HG03378 (cell line): ENCODE data around the gene POLH.
"Not testable (repeated sequence)": the region's sequence is repeated elsewhere in the genome, so short reads cannot be mapped to it uniquely, and the experiment has no call there.

Experiments
- ATAC-seq: cut with Tn5 transposase; IDR thresholded peaks from one replicate; pipeline ENCODE4 v1.9.1; 2021; ENCODE audit warnings: mild to moderate bottlenecking, moderate library complexity; ENCODE audit not compliant: unreplicated experiment

Gene POLH

DNA sequence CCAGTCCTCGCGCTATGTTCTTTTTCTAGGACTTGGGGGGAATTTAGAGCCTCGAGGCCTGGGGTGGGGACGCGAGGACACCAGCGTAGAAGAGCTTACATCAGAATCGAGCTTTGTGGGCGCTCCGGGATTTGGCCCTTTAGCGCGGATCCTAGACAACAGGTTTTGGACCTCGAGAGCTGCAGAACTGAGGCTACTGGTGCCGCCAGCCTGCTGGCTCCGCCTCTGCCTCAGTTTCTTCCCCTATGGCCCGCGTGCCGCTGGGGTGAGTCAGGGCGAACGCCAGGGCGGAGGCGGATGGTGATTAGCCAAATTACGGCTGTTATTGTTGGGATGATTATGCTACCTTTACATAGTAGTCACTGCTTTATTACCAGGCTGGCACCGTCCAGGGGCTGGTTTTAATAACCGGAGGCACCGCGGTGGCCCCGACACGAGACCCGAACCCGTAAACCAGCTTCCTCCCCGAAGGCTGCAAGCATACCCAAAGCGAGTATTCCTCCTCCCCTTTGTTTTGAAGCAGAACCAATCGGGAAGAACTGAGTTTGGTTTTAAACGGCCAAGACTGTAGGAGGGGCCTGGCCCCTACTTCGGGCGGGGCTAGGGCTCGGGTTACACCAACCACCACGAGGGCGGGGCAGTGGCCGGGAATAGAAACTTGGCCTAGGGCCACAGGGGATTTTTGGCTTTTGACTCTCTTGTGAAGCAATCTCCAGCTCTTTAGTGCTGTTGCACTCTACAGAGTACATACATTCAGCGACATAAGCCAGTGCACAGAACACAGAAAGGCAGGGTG, 53.7 kb downstream of the POLH start:
- peak; percentile 71 for ATAC-seq

DNA sequence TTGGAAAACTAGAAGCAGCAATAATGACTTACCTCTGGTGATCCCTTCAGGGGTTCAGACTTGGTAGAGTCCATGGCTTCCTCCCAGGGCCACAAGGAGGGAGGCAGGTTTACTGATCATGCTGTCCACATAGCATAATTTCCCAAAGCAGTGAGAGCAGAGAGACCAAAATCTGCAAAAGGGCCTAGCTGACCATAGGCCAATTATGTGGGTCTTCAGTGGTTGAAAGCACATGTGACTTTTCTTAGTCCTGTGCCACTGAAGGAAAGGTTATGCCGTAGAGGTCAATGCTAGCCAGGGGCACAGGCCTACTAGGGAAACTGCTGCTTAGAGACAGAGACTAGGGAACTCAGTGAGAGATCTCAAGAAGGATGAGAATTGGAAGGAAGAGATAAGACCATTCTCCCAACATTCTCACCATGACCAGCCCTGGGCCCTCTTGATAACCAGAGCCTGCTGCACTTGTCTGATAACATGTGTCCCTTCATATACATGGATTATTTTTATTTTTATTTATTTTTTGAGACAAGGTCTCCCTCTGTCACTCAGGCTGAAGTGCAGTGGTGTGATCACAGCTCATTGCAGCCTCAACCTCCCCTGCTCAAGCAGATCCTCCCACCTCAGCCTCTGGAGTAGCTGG, 55.1 kb downstream of the POLH start:
- no peak for ATAC-seq

DNA sequence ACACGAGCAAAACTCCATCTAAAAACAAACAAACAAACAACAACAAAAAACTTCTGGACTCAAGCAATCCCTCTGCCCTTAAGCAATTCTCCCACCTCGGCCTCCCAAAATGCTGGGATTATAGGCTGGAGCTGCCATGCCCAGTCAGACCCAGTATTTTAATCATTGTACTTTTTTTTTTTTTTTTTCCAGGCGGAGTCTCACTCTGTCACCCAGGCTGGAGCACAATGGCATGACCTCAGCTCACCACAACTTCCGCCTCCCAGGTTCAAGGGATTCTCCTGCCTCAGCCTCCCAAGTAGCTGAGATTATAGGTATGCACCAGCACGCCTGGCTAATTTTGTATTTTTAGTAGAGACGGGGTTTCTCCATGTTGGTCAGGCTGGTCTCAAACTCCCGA, 57.0 kb downstream of the POLH start:
- ATAC-seq, result not testable (repeated sequence)

DNA sequence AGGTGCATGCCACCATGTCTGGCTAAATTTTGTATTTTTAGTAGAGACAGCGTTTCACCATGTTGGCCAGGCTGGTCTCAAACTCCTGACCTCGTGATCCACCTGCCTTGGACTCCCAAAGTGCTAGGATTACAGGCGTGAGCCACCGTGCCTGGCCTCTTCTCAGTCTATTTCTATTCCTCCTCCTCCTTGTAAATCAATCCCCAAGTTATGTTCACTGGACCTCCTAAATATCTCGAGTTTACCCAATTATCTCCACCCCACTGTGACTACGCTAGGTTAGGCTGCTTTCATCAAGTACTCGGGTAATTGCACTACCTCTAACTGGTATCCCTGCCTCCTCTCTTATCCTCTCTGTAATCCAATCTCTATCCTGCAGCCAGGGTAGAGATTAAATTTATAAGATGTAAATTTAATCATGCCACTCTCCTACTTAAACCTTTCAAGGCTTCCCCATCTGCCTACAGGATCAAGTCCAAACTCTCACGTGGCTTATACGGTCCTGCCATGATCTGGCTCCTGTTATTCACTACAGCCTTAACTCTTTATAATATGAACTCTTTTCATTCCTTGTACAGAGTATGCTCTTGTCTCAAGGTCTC, 58.8 kb downstream of the POLH start:
- ATAC-seq, result no peak

DNA sequence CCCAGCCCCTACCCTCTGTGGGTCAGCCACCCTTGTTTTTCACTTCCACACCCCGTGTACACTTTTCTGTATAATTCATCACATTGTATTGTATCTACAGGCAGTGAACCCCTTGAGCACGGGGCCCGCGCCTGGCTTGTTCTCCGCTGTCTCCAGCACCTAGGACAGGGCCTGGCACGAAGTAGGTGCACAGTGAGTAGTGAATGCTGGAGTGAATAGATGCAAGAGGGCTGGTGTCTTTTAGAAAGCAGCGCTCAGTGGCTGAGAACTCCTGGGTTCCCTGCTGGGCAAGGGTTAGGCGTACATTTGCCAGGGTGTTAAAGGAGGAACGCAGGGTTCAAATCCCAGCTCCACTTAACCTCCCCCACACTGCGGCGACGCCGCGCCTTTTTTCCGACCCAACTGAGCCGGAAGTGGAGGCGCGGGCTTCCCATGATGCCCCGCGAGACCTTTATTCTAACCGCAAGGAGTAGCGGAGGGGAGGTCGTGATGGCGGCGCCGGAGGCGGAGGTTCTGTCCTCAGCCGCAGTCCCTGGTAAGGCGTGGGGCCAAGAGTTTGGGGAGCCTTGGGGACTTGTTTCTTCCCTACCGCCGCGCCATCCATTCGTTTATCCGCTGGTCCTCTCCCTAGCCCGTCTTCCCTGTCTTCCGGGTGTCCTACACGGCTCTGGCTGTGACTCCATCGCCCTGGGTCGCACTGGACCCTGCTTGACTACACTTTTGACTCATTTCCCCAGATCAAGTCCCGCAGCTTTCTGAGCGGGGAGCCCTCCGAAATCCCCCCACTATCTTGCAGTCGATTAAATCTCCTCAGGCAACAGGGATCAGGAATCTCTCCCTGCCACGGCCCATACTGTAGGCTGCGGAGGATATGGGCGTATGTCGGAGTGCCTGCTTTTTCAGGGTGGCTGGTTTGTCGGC, 59.7 kb downstream of the POLH start, which contains the start of gene MAD2L1BP:
MAD2L1BP (plus strand) TSS at position 454 of the 921 bp plus-strand sequence; CDS start at position 490, 36 bp downstream.
- peak; percentile 58 for ATAC-seq

DNA sequence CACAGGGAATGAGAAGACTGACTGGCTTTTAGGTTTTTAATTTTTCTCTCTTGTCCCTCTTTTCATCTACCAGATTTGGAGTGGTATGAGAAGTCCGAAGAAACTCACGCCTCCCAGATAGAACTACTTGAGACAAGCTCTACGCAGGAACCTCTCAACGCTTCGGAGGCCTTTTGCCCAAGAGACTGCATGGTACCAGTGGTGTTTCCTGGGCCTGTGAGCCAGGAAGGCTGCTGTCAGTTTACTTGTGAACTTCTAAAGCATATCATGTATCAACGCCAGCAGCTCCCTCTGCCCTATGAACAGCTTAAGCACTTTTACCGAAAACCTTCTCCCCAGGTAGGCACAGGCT, 60.3 kb downstream of the POLH start:
- ATAC-seq, result no peak

DNA sequence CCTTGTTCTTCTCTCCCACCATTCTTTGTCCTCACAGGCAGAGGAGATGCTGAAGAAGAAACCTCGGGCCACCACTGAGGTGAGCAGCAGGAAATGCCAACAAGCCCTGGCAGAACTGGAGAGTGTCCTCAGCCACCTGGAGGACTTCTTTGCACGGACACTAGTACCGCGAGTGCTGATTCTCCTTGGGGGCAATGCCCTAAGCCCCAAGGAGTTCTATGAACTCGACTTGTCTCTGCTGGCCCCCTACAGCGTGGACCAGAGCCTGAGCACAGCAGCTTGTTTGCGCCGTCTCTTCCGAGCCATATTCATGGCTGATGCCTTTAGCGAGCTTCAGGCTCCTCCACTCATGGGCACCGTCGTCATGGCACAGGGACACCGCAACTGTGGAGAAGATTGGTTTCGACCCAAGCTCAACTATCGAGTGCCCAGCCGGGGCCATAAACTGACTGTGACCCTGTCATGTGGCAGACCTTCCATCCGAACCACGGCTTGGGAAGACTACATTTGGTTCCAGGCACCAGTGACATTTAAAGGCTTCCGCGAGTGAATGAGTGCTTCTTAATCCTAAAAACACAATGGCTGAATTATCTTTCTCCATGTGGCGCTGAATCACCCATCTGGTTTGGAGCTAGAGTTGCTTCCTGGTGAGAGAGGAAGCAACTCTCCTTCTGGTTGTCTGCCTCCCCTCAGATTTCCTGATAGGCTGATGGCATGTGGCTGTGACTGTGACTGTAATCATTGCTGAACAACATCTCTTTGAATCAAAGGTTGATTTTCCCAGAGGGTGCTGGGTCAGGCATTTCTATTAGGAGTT, 64.2 kb downstream of the POLH start:
- no peak for ATAC-seq

DNA sequence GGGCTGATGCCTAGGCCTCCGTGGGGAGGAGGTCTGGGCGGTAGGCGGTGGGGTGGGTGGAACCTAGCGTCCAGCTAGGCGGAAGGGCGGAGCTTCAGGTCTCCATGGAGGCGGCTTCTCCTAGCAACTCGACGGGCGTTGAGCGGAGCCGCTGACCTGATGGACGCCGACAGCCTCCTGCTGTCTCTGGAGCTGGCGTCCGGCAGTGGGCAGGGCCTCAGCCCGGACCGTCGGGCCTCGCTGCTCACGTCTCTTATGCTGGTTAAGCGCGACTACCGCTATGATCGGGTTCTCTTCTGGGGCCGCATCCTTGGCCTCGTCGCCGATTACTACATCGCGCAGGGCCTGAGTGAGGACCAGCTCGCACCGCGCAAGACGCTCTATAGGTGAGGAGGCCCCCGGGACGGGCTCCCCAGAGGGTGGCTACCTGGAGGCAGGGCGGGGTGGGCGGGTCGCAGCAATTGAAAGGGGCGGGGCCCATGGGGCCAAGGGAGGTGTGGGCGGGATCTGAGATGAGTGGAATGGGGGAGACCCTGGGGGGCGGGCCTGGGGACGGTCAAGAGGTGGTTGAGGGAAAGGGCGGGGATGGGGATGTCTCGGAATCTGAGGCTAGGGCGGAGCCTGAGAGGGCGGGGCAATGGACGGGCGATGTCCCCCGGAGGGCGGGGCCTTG, 69.1 kb downstream of the POLH start, which contains the start of gene RSPH9:
RSPH9 (plus strand) TSS at position 97 of the 673 bp plus-strand sequence; CDS start at position 160, 63 bp downstream.
- no peak for ATAC-seq

DNA sequence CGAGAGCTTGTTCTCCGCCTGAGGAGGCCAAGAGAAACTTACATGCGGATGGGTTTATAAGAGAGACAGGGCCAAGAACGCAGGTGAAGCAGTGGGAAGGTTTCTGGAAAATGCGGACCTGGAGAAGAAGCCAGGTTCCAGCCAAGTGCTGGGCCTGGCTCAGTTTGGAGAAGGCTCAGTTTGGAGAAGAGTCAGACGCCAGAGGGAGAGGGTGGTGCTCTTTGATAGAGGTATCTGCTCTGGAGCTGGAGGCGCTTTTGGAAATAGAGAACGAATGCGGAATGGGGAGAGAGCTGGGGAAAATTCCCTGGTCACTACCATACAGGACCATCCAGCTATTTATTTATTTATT, 69.6 kb downstream of the POLH start:
- ATAC-seq, result no peak

DNA sequence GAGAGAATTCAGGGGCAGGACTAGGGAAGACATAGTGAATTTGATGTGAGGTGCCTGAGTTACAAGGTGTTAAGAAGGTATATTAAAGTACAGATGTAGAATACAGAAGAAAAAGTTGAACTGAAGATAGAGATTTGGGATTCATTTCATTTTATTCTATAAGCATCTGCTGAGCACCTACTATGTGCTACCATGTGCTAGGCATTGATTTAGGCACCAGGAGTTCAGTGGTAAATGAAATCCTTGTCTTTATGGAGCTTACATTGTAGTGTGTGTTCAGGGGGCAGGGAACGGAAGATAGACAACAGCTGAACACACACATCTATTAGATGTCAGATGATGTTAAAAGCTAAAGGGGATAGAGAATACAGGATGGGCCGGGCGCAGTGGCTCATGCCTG, 71.6 kb downstream of the POLH start:
- ATAC-seq, result no peak

DNA sequence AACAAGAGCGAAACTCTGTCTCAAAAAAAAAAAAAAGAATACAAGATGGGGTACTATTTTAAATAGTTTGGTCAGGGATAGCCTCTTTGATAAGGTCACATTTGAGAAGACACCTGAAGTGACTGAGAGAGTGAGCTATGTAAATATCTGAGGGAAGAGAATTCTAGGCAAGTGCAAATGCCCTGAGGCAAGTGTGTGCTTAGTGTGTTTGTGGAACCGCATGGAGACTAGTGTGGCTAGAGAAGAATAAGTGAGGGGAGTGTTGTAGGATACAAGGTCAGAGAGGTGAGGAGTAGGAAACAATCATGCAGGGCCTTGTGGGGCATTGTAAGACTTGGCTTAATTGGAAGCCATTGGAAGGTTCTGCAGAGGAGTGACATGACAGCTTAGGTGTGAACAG, 72.3 kb downstream of the POLH start:
- ATAC-seq, result no peak

DNA sequence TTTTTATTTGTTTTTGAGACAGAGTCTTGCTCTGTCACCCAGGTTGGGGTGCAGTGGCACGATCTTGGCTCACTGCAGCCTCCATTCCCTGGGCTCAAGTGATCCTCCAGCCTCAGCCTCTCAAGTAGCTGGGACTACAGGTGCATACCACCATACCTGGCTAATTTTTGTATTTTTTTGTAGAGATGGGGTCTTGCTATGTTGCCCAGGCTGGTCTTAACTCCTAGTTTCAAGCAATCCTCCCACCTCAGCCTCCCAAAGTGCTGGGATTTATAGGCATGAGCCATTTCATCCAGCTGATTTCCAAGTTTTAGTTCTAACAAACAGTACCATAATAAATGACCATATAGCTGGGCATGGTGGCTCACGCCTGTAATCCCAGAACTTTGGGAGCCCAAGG, 76.8 kb downstream of the POLH start:
- ATAC-seq, result not testable (repeated sequence)

DNA sequence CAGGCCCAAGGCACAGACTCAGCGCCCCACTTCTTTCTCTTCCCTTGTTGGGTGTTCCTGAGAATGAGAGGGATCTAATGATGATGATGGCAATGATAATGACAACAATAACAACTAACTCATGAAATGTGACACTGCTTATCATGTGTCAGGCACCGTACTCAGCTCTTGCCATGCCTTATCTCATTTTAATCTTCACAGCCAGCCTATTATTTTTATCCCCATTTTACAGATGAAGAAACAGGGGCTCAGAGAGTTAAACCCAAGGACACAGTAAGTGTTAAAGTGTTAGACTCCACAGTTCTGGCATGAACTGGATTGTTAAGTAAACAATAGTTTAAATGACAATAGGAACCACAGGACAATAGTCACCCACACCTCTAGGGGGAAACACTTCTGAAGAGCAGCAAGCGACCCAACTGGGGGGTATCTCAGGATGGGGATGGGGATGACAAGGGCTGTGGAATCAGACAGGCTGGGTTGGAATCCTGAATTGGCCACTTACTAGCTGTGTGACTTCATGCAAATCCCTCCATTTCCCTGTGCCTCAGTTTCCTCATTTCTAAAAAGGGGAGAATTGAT, 81.3 kb downstream of the POLH start:
- no peak for ATAC-seq

DNA sequence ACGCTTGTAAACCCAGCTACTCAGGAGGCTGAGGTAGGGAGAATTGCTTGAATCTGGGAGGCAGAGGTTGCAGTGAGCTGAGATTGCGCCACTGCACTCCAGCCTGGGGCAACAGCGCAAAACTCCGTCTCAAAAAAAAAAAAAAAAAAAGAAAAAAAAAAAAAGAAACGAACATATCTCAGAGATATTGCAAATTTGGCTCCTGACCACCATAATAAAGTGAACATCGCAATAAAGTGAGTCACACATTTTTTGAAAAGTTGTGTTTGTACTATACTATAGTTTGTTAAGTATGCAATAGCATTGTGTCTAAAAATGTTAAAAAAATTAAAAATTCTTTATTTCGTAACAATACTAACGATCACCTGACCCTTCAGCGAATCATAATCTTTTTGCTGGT, 82.2 kb downstream of the POLH start:
- ATAC-seq, result no peak

DNA sequence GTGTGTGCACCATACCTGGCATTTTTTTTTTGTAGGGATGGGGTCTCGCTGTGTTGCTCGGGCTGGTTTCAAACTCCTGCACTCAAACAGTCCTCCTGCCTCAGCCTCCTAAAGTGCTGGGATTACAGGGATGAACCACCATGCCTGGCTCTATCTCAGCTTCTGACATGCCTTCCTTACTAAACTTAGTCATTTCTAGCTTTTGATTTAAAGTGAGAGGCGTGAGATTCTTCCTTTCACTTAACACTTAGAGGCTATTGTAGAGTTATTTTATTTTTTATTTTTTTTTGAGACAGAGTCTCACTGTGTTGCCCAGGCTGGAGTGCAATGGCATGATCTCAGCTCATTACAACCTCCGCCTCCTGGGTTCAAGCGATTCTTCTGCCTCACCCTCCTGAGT, 87.0 kb downstream of the POLH start:
- not testable (repeated sequence) for ATAC-seq
